HepG2 (cell line): ENCODE measurements around the gene PCOLCE2. TPM values are rescaled to one million over a fixed set of nuclear protein-coding genes. Genes with fewer than 3 reads are reported as not detected.

Experiments
- AKAP8 ChIP-seq: sonication (generic); formaldehyde crosslinking; IDR thresholded peaks from 2 replicates; pipeline ENCODE4 v1.5.1; 2020; ENCODE audit warnings: mild to moderate bottlenecking, missing genetic modification reagents
- ARHGAP35 ChIP-seq: sonication (generic); formaldehyde crosslinking; IDR thresholded peaks from 2 replicates; pipeline ENCODE4 v1.9.0; 2022; ENCODE audit warnings: mild to moderate bottlenecking, inconsistent platforms, moderate library complexity, missing genetic modification reagents, borderline replicate concordance
- BRCA1 ChIP-seq: sonication (generic); formaldehyde crosslinking; IDR thresholded peaks from 2 replicates; pipeline ENCODE4 v1.4.0; 2020; ENCODE audit warnings: missing genetic modification reagents
- CEBPZ ChIP-seq: IDR thresholded peaks from 2 replicates; pipeline ENCODE4 v1.6.1; 2012; ENCODE audit warnings: low read length, improper control_type of control experiment
- HNRNPUL1 ChIP-seq: fragments of 200-400 bp; formaldehyde crosslinking; IDR thresholded peaks from 2 replicates; pipeline ENCODE4 v1.6.1; 2017; ENCODE audit warnings: low read depth, mild to moderate bottlenecking, low read length, moderate library complexity
- KLF15 ChIP-seq: sonication (generic); formaldehyde crosslinking; IDR thresholded peaks from 2 replicates; pipeline ENCODE4 v1.8.1; 2023; ENCODE audit warnings: borderline replicate concordance, mild to moderate bottlenecking, inconsistent platforms, missing genetic modification reagents, mixed read lengths
- KLF9 ChIP-seq: IDR thresholded peaks from 2 replicates; pipeline ENCODE4 v1.6.1; 2016; ENCODE audit warnings: low read depth
- LBX2 ChIP-seq: sonication (generic); formaldehyde crosslinking; IDR thresholded peaks from 2 replicates; pipeline ENCODE4 v1.5.0; 2020; ENCODE audit warnings: missing genetic modification reagents, mild to moderate bottlenecking, borderline replicate concordance
- MTA1 ChIP-seq: sonication (generic); formaldehyde crosslinking; IDR thresholded peaks from 2 replicates; pipeline ENCODE4 v1.4.0; 2020; ENCODE audit warnings: missing genetic modification reagents, mild to moderate bottlenecking, borderline replicate concordance
- RNF219 ChIP-seq: sonication (generic); formaldehyde crosslinking; IDR thresholded peaks from 2 replicates; pipeline ENCODE4 v1.5.0; 2020; ENCODE audit warnings: mild to moderate bottlenecking, missing genetic modification reagents
- THAP7 ChIP-seq: sonication (generic); formaldehyde crosslinking; IDR thresholded peaks from 2 replicates; pipeline ENCODE4 v1.8.1; 2023; ENCODE audit warnings: mild to moderate bottlenecking, missing genetic modification reagents
- TOPORS ChIP-seq: sonication (generic); formaldehyde crosslinking; IDR thresholded peaks from 2 replicates; pipeline ENCODE4 v1.8.0; 2023; ENCODE audit warnings: mild to moderate bottlenecking, missing genetic modification reagents
- ZBTB38 ChIP-seq: sonication (generic); formaldehyde crosslinking; IDR thresholded peaks from 2 replicates; pipeline ENCODE4 v1.5.1; 2020; ENCODE audit warnings: mild to moderate bottlenecking, missing genetic modification reagents
- ZMYM3 ChIP-seq: sonication (generic); formaldehyde crosslinking; IDR thresholded peaks from 2 replicates; pipeline ENCODE4 v1.5.1; 2020; ENCODE audit warnings: mild to moderate bottlenecking, missing genetic modification reagents
- ZNF414 ChIP-seq: sonication (generic); formaldehyde crosslinking; IDR thresholded peaks from 2 replicates; pipeline ENCODE4 v1.5.0; 2020; ENCODE audit warnings: missing genetic modification reagents
- ZNF792 ChIP-seq: IDR thresholded peaks from 2 replicates; pipeline ENCODE4 v1.6.1; 2016
- polyA plus RNA-seq, 8 experiments: library from polyadenylated mRNA; depleted of rRNA in 3 of 8; stranded (reverse) in 7 of 8; unstranded in 1 of 8; fragments of >200 nt; fragmentation: Illumina TruSeq in 4 of 8; extraction: Trizol in 4 of 8; gene quantifications; 2 replicates each; pipeline versions ENCODE4 v1.2.1 to v1.2.3, GENCODE V29; 2011 to 2016; ENCODE audit warnings: low read depth in 4 of 8, missing spikeins in 1 of 8, mixed read lengths in 1 of 8; ENCODE audit not compliant: insufficient read depth in 1 of 8
- total RNA-seq, 5 experiments: library from RNA; depleted of rRNA; stranded (reverse); fragments of >200 nt; fragmentation: Illumina TruSeq; extraction: Trizol; gene quantifications; 2 replicates each; pipeline ENCODE4 v1.2.3, GENCODE V29; 2016; ENCODE audit warnings: low read depth in 1 of 5
- TF ChIP-seq, protein P1 (sequence below): sonication (generic); formaldehyde crosslinking; IDR thresholded peaks from 2 replicates; pipeline ENCODE4 v1.5.0; 2020; ENCODE audit warnings: mild to moderate bottlenecking, missing genetic modification reagents
- TF ChIP-seq, protein P2 (sequence below): sonication (generic); formaldehyde crosslinking; IDR thresholded peaks from 2 replicates; pipeline ENCODE4 v1.9.0; 2021; ENCODE audit warnings: missing genetic modification reagents, mild to moderate bottlenecking, borderline replicate concordance

PCOLCE2 gene
- total and polyA plus RNA-seq, 2 of the 13 experiments (the other 11 are each of a cell fraction or from before 2014, with no cell fraction given): 0.71 to 2.0 TPM

GRCh38 chr3:142888481-142889211 is at the start of gene PCOLCE2 (continued):
- TF ChIP-seq ARHGAP35 (peak; percentile 44; the same call in 1 of the 2 replicates), ZNF414 (CRISPR knock-in tag) (no peak), ZMYM3 (CRISPR knock-in tag) (no peak), HNRNPUL1 (no peak), RNF219 (CRISPR knock-in tag) (no peak), LBX2 (CRISPR knock-in tag) (peak; percentile 44; the same call in 1 of the 2 replicates), MTA1 (CRISPR knock-in tag) (peak; percentile 52; the same call in 1 of the 2 replicates), KLF9 (no peak), AKAP8 (CRISPR knock-in tag) (no peak; the same call in 1 of the 2 replicates), TOPORS (CRISPR knock-in tag) (no peak), THAP7 (CRISPR knock-in tag) (no peak), CEBPZ (no peak), ZBTB38 (peak; percentile 9; the same call in 1 of the 2 replicates), ZNF792 (CRISPR knock-in tag) (no peak), KLF15 (CRISPR knock-in tag) (peak; percentile 56; the same call in 1 of the 2 replicates), BRCA1 (CRISPR knock-in tag) (no peak)
- TF ChIP-seq, protein P1, sequence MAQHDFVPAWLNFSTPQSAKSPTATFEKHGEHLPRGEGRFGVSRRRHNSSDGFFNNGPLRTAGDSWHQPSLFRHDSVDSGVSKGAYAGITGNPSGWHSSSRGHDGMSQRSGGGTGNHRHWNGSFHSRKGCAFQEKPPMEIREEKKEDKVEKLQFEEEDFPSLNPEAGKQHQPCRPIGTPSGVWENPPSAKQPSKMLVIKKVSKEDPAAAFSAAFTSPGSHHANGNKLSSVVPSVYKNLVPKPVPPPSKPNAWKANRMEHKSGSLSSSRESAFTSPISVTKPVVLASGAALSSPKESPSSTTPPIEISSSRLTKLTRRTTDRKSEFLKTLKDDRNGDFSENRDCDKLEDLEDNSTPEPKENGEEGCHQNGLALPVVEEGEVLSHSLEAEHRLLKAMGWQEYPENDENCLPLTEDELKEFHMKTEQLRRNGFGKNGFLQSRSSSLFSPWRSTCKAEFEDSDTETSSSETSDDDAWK (CRISPR knock-in tag): no peak
- TF ChIP-seq, protein P2, sequence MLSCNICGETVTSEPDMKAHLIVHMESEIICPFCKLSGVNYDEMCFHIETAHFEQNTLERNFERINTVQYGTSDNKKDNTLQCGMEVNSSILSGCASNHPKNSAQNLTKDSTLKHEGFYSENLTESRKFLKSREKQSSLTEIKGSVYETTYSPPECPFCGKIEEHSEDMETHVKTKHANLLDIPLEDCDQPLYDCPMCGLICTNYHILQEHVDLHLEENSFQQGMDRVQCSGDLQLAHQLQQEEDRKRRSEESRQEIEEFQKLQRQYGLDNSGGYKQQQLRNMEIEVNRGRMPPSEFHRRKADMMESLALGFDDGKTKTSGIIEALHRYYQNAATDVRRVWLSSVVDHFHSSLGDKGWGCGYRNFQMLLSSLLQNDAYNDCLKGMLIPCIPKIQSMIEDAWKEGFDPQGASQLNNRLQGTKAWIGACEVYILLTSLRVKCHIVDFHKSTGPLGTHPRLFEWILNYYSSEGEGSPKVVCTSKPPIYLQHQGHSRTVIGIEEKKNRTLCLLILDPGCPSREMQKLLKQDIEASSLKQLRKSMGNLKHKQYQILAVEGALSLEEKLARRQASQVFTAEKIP (CRISPR knock-in tag): no peak
